Parathyroid adenoma (tissue), 2 donors: ENCODE results near the gene PRRC2B.

Source experiments
- H2AFZ ChIP-seq: fragments of 300-600 bp; sonication (generic); one replicate; pipeline ENCODE4 v1.7.0; 2017; ENCODE audit warnings: antibody characterized with exemption, mild to moderate bottlenecking
- H3K27ac ChIP-seq: fragments of 300-600 bp; sonication (generic); one replicate; pipeline ENCODE4 v1.7.0; 2017
- H3K27me3 ChIP-seq: fragments of 300-600 bp; sonication (generic); one replicate; pipeline ENCODE4 v1.7.0; 2017; ENCODE audit warnings: low read length; ENCODE audit not compliant: control insufficient read depth, insufficient read depth
- H3K36me3 ChIP-seq: fragments of 300-600 bp; sonication (generic); one replicate; pipeline ENCODE4 v1.7.0; 2017; ENCODE audit warnings: low read length; ENCODE audit not compliant: control insufficient read depth, insufficient read depth
- H3K4me1 ChIP-seq: fragments of 300-600 bp; sonication (generic); one replicate; pipeline ENCODE4 v1.7.0; 2017; ENCODE audit warnings: control low read depth
- H3K4me2 ChIP-seq: fragments of 300-600 bp; sonication (generic); one replicate; pipeline ENCODE4 v1.7.0; 2017; ENCODE audit warnings: low read length
- H3K4me3 ChIP-seq: fragments of 300-600 bp; sonication (generic); one replicate; pipeline ENCODE4 v1.7.0; 2017; ENCODE audit warnings: low read depth, low read length
- H3K79me2 ChIP-seq: fragments of 300-600 bp; sonication (generic); one replicate; pipeline ENCODE4 v1.7.0; 2017; ENCODE audit warnings: control low read depth
- H3K9ac ChIP-seq: fragments of 300-600 bp; sonication (generic); one replicate; pipeline ENCODE4 v1.7.0; 2017; ENCODE audit warnings: mild to moderate bottlenecking
- H3K9me3 ChIP-seq: fragments of 300-600 bp; sonication (generic); one replicate; pipeline ENCODE4 v1.7.0; 2017; ENCODE audit warnings: low read length; ENCODE audit not compliant: control insufficient read depth
- CTCF ChIP-seq: fragments of 300-600 bp; sonication (generic); IDR thresholded peaks from one replicate; pipeline ENCODE4 v1.7.0; 2017; ENCODE audit warnings: antibody characterized with exemption, mild to moderate bottlenecking
- donor health status: primary hyperparathyroidism.

The PRRC2B gene

GRCh38 chr9:131405428-131405827, 11.5 kb downstream of the PRRC2B start:
- Histone ChIP-seq H3K27ac (no peak overlapping the region), H3K4me1 (peaks cover 17% of the 10 kb centered on the region), H3K27me3 (no peaks in the 10 kb centered on the region), H3K4me3 (no peak overlapping the region), H3K79me2 (peaks cover 66% of the 10 kb centered on the region), H3K4me2 (no peak overlapping the region), H3K9ac (no peak overlapping the region), H2AFZ (no peak overlapping the region), H3K9me3 (no peaks in the 10 kb centered on the region), H3K36me3 (no peaks in the 10 kb centered on the region)
- TF ChIP-seq CTCF = no peak

- no peak for TF ChIP-seq CTCF
- peaks cover 17% of the 10 kb centered on the region for H3K4me1 ChIP-seq
- peaks cover 62% of the 10 kb centered on the region for H3K79me2 ChIP-seq
- no peaks in the 10 kb centered on the region for H3K9me3 ChIP-seq
- H3K27me3 ChIP-seq = no peaks in the 10 kb centered on the region
- peak overlapping the region; percentile 14 for H3K4me2 ChIP-seq
- H3K36me3 ChIP-seq = no peaks in the 10 kb centered on the region
- no peak overlapping the region for H3K4me3 ChIP-seq
- H3K27ac ChIP-seq = no peak overlapping the region
- no peak overlapping the region for H2AFZ ChIP-seq
- H3K9ac ChIP-seq = no peak overlapping the region
Observed at GRCh38 chr9:131405858-131406537, 12.1 kb downstream of the PRRC2B start.

- Histone ChIP-seq H3K9me3 (no peaks in the 10 kb centered on the region), H3K4me1 (peaks cover 17% of the 10 kb centered on the region), H2AFZ (no peak overlapping the region), H3K27ac (no peak overlapping the region), H3K79me2 (peaks cover 59% of the 10 kb centered on the region), H3K4me3 (no peak overlapping the region), H3K27me3 (no peaks in the 10 kb centered on the region), H3K36me3 (no peaks in the 10 kb centered on the region), H3K9ac (no peak overlapping the region), H3K4me2 (peak overlapping the region; percentile 14)
- TF ChIP-seq CTCF = no peak
Observed at GRCh38 chr9:131406563-131407436, 12.9 kb downstream of the PRRC2B start.

GRCh38 chr9:131407717-131408195, 13.9 kb downstream of the PRRC2B start:
- Histone ChIP-seq H3K4me3 (no peak overlapping the region), H3K4me1 (peaks cover 11% of the 10 kb centered on the region), H3K79me2 (peaks cover 52% of the 10 kb centered on the region), H3K9me3 (no peaks in the 10 kb centered on the region), H3K27ac (no peak overlapping the region), H3K9ac (no peak overlapping the region), H3K27me3 (no peaks in the 10 kb centered on the region), H3K4me2 (peak overlapping the region; percentile 41), H3K36me3 (no peaks in the 10 kb centered on the region), H2AFZ (no peak overlapping the region)
- no peak for TF ChIP-seq CTCF
